ENCODE measurements around the gene TUBB.

The TUBB gene

GRCh38 chr6:30709101-30709868 is 10.9 kb upstream of the TUBB start:
- ATAC-seq, result no peak
- TF ChIP-seq ZFP30 (CRISPR knock-in tag; IDR thresholded peaks at IDR 0.05) (no peak), CREB5 (CRISPR knock-in tag; IDR thresholded peaks at IDR 0.05; ENCODE audit: low read depth) (no peak), ZNF565 (CRISPR knock-in tag; conservative IDR thresholded peaks at IDR 0.05; ENCODE audit: low read depth) (no peak)

- no peak for TF ChIP-seq ARNTL (CRISPR knock-in tag; IDR thresholded peaks at IDR 0.05; ENCODE audit: borderline replicate concordance, low read depth)
- no peak for TF ChIP-seq OSR1 (CRISPR knock-in tag; IDR thresholded peaks at IDR 0.05)
- TF ChIP-seq SNAI2 (CRISPR knock-in tag; IDR thresholded peaks at IDR 0.05), result no peak
- no peak for ATAC-seq
Observed at GRCh38 chr6:30711758-30712380, 8.3 kb upstream of the TUBB start.

GRCh38 chr6:30712441-30712945 is 7.7 kb upstream of the TUBB start:
- no peak for TF ChIP-seq BACH2 (CRISPR knock-in tag; IDR thresholded peaks at IDR 0.05; ENCODE audit: borderline replicate concordance)
- no peak for ATAC-seq

GRCh38 chr6:30714263-30714662 is 5.9 kb upstream of the TUBB start:
- TF ChIP-seq GLIS3 (CRISPR knock-in tag; IDR thresholded peaks at IDR 0.05) (no peak), CSRNP3 (CRISPR knock-in tag; IDR thresholded peaks at IDR 0.05) (no peak), ESRRG (CRISPR knock-in tag; IDR thresholded peaks at IDR 0.05) (no peak), TCF4 (CRISPR knock-in tag; IDR thresholded peaks at IDR 0.05; ENCODE audit: borderline replicate concordance) (no peak), ZNF565 (CRISPR knock-in tag; conservative IDR thresholded peaks at IDR 0.05; ENCODE audit: low read depth) (no peak), OSR1 (CRISPR knock-in tag; IDR thresholded peaks at IDR 0.05) (no peak), SNAI2 (CRISPR knock-in tag; IDR thresholded peaks at IDR 0.05) (no peak), CREB5 (CRISPR knock-in tag; IDR thresholded peaks at IDR 0.05; ENCODE audit: low read depth) (no peak), TSHZ2 (CRISPR knock-in tag; IDR thresholded peaks at IDR 0.05) (no peak), RARB (CRISPR knock-in tag; IDR thresholded peaks at IDR 0.05) (no peak), ZC3H10 (CRISPR knock-in tag; IDR thresholded peaks at IDR 0.05) (no peak)
- no peak for ATAC-seq

GRCh38 chr6:30716879-30717128 is 3.3 kb upstream of the TUBB start:
- no peak for ATAC-seq
- TF ChIP-seq ZFP30 (CRISPR knock-in tag; IDR thresholded peaks at IDR 0.05) (no peak), ZNF8 (CRISPR knock-in tag; IDR thresholded peaks at IDR 0.05) (no peak), ZNF565 (CRISPR knock-in tag; conservative IDR thresholded peaks at IDR 0.05; ENCODE audit: low read depth) (no peak), CSRNP3 (CRISPR knock-in tag; IDR thresholded peaks at IDR 0.05) (no peak), SNAI2 (CRISPR knock-in tag; IDR thresholded peaks at IDR 0.05) (no peak), ZFP3 (CRISPR knock-in tag; IDR thresholded peaks at IDR 0.05) (no peak), PPARA (CRISPR knock-in tag; IDR thresholded peaks at IDR 0.05; ENCODE audit: borderline replicate concordance) (no peak), POU6F1 (CRISPR knock-in tag; IDR thresholded peaks at IDR 0.05; ENCODE audit: borderline replicate concordance, low read depth) (no peak), OSR1 (CRISPR knock-in tag; IDR thresholded peaks at IDR 0.05) (no peak), ISL1 (CRISPR knock-in tag; IDR thresholded peaks at IDR 0.05) (no peak), PATZ1 (CRISPR knock-in tag; IDR thresholded peaks at IDR 0.05; ENCODE audit: borderline replicate concordance) (no peak)
